Heart left ventricle (tissue), 16 donors: ENCODE results near the gene WDR6. TPM values are rescaled to one million over a fixed set of nuclear protein-coding genes. Genes with fewer than 3 reads are reported as not detected.

Source experiments
- ATAC-seq, 4 donors: fragments of 200-7000 bp; cut with Tn5 transposase; one replicate each; pipeline ENCODE4 v1.9.1; 2020 to 2022; ENCODE audit warnings: moderate library complexity in 4 of 4, mild to moderate bottlenecking in 3 of 4, moderate number of reproducible peaks in 1 of 4
- DNase-seq, 5 donors: peaks; one replicate each; pipeline ENCODE4 v3.0.0-alpha.2; 2020
- H3K27ac ChIP-seq, 12 donors: fragments of 200-600 bp; sonication (generic) in 4 of 12; one replicate each; pipeline versions ENCODE4 v1.5.0 to v1.8.0; 2016 to 2022; ENCODE audit warnings: mild to moderate bottlenecking in 2 of 12
- H3K27me3 ChIP-seq, 9 donors: fragments of 200-600 bp; sonication (generic) in 2 of 9; one replicate each; pipeline versions ENCODE4 v1.5.1 to v1.8.0; 2016 to 2022; ENCODE audit warnings: mild to moderate bottlenecking in 3 of 9
- H3K36me3 ChIP-seq, 9 donors: fragments of 200-600 bp; sonication (generic) in 2 of 9; one replicate each; pipeline versions ENCODE4 v1.5.0 to v1.8.0; 2018 to 2022; ENCODE audit warnings: mild to moderate bottlenecking in 2 of 9
- H3K4me1 ChIP-seq, 12 donors: fragments of 200-600 bp; sonication (generic) in 4 of 12; one replicate each; pipeline versions ENCODE4 v1.5.0 to v1.8.0; 2016 to 2022; ENCODE audit warnings: mild to moderate bottlenecking in 3 of 12
- H3K4me3 ChIP-seq, 12 donors: fragments of 200-600 bp; sonication (generic) in 4 of 12; one replicate each; pipeline versions ENCODE4 v1.5.0 to v1.8.0; 2017 to 2022; ENCODE audit warnings: mild to moderate bottlenecking in 9 of 12, moderate library complexity in 4 of 12
- H3K9me3 ChIP-seq, 12 donors: fragments of 200-600 bp; sonication (generic) in 4 of 12; one replicate each; pipeline versions ENCODE4 v1.5.0 to v1.8.0; 2016 to 2022; ENCODE audit warnings: mild to moderate bottlenecking in 1 of 12
- POLR2A ChIP-seq, 2 donors: fragments of 450-650 bp; IDR thresholded peaks; one replicate each; pipeline ENCODE4 v1.6.1; 2017; ENCODE audit warnings: antibody characterized with exemption in 2 of 2, mild to moderate bottlenecking in 2 of 2, moderate library complexity in 2 of 2
- WGBS, 4 donors: extraction: QIAGEN DNeasy Blood & Tissue Kit in 2 of 4; methylation state at CpG; one replicate each; pipeline versions ENCODE4 v1.1.5 to v1.1.7; 2013 to 2018; 5-methylcytosine and 5-hydroxymethylcytosine counted together
- intact Hi-C, 10 donors: fragments of 100-400 bp; cut with DNase I; formaldehyde crosslinking; loops; one replicate each; pipeline versions ENCODE4 v1.11.1 to v1.14.2; 2022
- polyA plus RNA-seq, 2 donors: library from polyadenylated mRNA; stranded (reverse); fragments of 200-250 nt; gene quantifications; one replicate each; pipeline ENCODE4 v1.2.3, GENCODE V29; 2013
- total RNA-seq, 9 donors: library from RNA; depleted of rRNA in 2 of 9; stranded (reverse); fragments of >200 nt in 2 of 9; fragmentation: NEBNext Ultra II Directional in 3 of 9; extraction: Animal tissue kit (Norgen Biotek cat#: 25700) in 3 of 9; gene quantifications; one replicate each; pipeline versions ENCODE4 v1.1.0 to v1.2.4, GENCODE V29; 2016 to 2023
- TF ChIP-seq, protein P1 (sequence below), 12 donors: fragments of 200-600 bp; sonication (generic) in 4 of 12; IDR thresholded peaks; one replicate each; pipeline versions ENCODE4 v1.5.0 to v1.8.0; 2018 to 2022; ENCODE audit warnings: antibody characterized with exemption in 12 of 12, mild to moderate bottlenecking in 5 of 12
- donor health status: ischemic (EF 13 %, LVEDD 7.1; RV severe dilation, severe dysfunction).
- donor health status: healthy with polysubstance abuse.
- donor health status: DM: no; HTN: yes; CAD: no.
- donor health status: DM: no; HTN: no; CAD: no.
- donor health status: ischemic (EF 25% LVEDD 6.9; RV normal size, moderate dysfunction).
- donor health status: ischemic (EF 25% LVEDD 5.7; RV mildly dilated, moderate dysfunction).
- donor health status: healthy.
- donor health status: DM: yes; HTN: yes; CAD: no.
- donor health status: ischemic (EF 35%, LVEDD 5.7; RV mildly dilated, moderate dysfunction).
- donor health status: nonischemic (EF 11% LVEDD 7.7; RV severe dilation, severe dysfunction).
- donor health status: DM: yes; HTN: yes; CAD: no.
- donor health status: PGD.
- donor health status: ischemic (EF 29% LVEDD 5.4; RV normal size, mild dysfunction).
- donor health status: nonischemic (EF 23%, LVEDD 6.1; RV moderate dilation, normal function).

The WDR6 gene
- total and polyA plus RNA-seq, 11 donors: 56.2 to 91.2 (median 77.9) TPM

DNA sequence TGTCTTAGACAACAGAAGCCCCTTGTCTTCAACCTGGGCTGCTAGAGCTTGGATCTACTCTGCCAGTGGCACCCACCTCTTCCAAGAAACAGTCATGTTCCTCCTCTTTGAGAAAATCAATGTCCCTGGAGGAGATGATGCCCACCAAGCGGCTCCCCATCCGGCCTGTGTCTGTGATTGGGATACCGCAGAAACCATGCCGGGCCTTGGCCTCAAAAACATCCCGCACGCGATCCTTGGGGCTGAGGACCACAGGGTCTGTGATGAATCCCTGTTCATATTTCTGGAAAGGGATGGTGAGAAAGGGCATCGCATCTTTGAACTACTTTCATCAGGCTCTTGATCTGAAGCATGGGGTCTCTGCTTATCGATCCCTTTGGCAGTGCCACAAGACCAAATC lies 20.4 kb downstream of the WDR6 start:
- DNase-seq (no peak), ATAC-seq (no peak)
- H3K4me3 ChIP-seq: no peak overlapping the region
- peaks cover 0 to 80% (median 74%) of the 10 kb centered on the region in 9 donors for H3K36me3 ChIP-seq
- intact Hi-C loops: loop anchor here in 2 of 10 donors (5.0 to 10.0 kb wide), 2 partner anchors 65 to 67 kb away; partner anchors contain the start of gene QRICH1 (in 2 of the 2)
- H3K9me3 ChIP-seq: no peaks in the 10 kb centered on the region
- H3K27ac ChIP-seq: peak overlapping the region in 3 of 12 donors; percentile 91 to 98 (median 96)
- peaks cover 3 to 58% (median 25%) of the 10 kb centered on the region in 12 donors for H3K4me1 ChIP-seq
- no peaks in the 10 kb centered on the region for H3K27me3 ChIP-seq
- TF ChIP-seq, protein P1, sequence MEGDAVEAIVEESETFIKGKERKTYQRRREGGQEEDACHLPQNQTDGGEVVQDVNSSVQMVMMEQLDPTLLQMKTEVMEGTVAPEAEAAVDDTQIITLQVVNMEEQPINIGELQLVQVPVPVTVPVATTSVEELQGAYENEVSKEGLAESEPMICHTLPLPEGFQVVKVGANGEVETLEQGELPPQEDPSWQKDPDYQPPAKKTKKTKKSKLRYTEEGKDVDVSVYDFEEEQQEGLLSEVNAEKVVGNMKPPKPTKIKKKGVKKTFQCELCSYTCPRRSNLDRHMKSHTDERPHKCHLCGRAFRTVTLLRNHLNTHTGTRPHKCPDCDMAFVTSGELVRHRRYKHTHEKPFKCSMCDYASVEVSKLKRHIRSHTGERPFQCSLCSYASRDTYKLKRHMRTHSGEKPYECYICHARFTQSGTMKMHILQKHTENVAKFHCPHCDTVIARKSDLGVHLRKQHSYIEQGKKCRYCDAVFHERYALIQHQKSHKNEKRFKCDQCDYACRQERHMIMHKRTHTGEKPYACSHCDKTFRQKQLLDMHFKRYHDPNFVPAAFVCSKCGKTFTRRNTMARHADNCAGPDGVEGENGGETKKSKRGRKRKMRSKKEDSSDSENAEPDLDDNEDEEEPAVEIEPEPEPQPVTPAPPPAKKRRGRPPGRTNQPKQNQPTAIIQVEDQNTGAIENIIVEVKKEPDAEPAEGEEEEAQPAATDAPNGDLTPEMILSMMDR (IDR thresholded peaks at IDR 0.05): no peak
- no peak for TF ChIP-seq POLR2A (IDR thresholded peaks at IDR 0.05)
- WGBS, 4 donors: 95 to 98% (median 95%) methylated on average over 9 of the region's 9 CpGs

DNA sequence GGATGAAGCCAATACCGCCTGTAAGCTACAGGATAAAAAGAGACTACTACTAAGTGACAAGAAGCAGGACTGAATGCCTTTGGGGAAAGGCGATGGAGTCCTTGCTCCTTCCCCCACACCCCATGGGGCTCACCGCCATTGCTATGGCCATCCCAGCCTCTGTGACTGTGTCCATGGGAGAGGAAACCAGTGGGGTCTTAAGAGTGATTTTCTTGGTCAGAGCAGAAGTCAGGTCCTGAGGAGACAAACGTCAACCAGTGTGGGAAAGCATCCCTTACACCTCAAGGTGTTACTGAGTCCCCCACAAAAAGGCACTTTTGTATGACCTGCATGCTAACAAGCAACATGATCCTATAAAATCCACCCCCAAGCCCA lies 21.1 kb downstream of the WDR6 start:
- Histone ChIP-seq H3K27ac (peak overlapping the region in 11 of 12 donors; percentile 83 to 98 (median 91)), H3K27me3 (no peaks in the 10 kb centered on the region), H3K4me1 (peaks cover 3 to 56% (median 19%) of the 10 kb centered on the region in 12 donors), H3K9me3 (no peaks in the 10 kb centered on the region), H3K4me3 (peak overlapping the region in 8 of 12 donors; percentile 62 to 85 (median 78)), H3K36me3 (peaks cover 0 to 82% (median 74%) of the 10 kb centered on the region in 9 donors)
- ATAC-seq: no peak
- no peak for DNase-seq
- intact Hi-C loops: loop anchor here in 2 of 10 donors (5.0 to 10.0 kb wide), 2 partner anchors 64 to 67 kb away; partner anchors contain the start of gene QRICH1 (in 2 of the 2)
- WGBS, 4 donors: 80 to 91% (median 83%) methylated on average over 4 of the region's 4 CpGs
- no peak for TF ChIP-seq POLR2A (IDR thresholded peaks at IDR 0.05)
- TF ChIP-seq, protein P1 (IDR thresholded peaks at IDR 0.05): no peak

DNA sequence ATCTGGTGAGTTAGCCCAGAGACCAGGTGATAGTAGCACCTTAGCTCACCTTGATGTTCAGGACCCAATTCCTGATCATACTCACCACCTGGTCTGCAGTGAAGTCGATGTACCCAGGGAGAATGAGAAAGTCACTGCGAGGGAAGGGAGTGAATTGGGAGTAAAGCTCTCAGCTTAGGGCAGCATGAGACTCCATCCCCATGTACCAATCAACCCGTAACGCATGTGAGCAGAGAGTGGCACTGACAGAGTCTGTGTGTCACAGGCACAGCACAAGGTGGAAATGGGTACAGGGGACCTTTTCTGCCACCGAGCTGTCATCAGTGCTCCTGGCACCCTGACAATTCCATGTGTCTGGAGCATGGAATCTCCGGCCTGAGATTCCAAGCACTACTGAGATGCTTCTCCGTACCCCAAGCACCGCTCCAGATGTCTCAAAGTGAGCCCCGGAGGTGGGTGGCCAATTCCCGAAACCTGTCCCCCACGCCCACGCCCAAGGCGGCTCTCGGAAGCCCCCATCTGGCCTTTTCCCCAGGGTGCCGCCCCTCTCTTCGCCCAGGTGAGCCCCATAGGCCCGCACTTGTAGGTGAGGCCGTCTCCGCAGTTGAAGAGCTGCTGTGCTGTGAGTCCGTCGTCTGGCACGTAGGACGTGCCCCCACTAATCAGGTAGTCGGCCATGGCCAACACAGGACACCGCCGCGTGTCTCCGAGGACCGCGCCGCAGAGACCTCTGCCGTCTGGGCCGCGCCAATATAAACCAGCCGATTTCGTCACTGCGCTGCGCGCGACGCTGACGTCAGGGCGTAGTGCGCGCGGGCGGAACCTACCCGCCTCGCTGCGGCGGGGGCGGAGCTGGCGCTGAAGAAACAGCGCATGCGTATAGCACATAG lies 21.7 kb downstream of the WDR6 start, which contains the start of gene IMPDH2:
IMPDH2 (minus strand) TSS at position 726 of the 890 bp plus-strand sequence; CDS start at position 678, 48 bp downstream.
- ATAC-seq: peak; percentile 94 to 97 (median 94)
- H3K36me3 ChIP-seq: peaks cover 0 to 82% (median 74%) of the 10 kb centered on the region in 9 donors
- 2 to 6% (median 3%) methylated on average over 15 to 55 of the region's 55 CpGs for WGBS, 4 donors

More for the DNA sequence above, 21.7 kb downstream of the WDR6 start, which contains the start of gene IMPDH2:
- TF ChIP-seq, protein P1 (IDR thresholded peaks at IDR 0.05): peak in 4 of 12 donors; percentile 28 to 50 (median 38)
- peak; percentile 93 to 99 for TF ChIP-seq POLR2A (IDR thresholded peaks at IDR 0.05)
- Histone ChIP-seq H3K4me3 (peak within 1 kb of the TSS; percentile 53 to 85 (median 68)), H3K27me3 (no peaks in the 10 kb centered on the region), H3K9me3 (no peaks in the 10 kb centered on the region), H3K4me1 (peaks cover 3 to 53% (median 17%) of the 10 kb centered on the region in 12 donors), H3K27ac (peak within 1 kb of the TSS; percentile 30 to 98 (median 91))
- DNase-seq: peak; percentile 90 to 97 (median 94)
- intact Hi-C loops: loop anchor here in 2 of 10 donors (5.0 to 10.0 kb wide), 2 partner anchors 63 to 66 kb away; partner anchors contain the start of gene QRICH1 (in 2 of the 2)
